HS-27A (cell line): Measurements from ENCODE around the gene CFLAR.

Source experiments
- DNase-seq: peaks from one replicate; pipeline ENCODE4 v3.0.0-alpha.2; 2012; ENCODE audit warnings: low read depth, missing footprints

CFLAR gene

GRCh38 chr2:201219328-201220096 is 103.5 kb downstream of the CFLAR start:
- DNase-seq, result no peak

- no peak for DNase-seq
These were observed 104.2 kb downstream of the CFLAR start for GRCh38 chr2:201220102-201220570.

GRCh38 chr2:201223089-201224073 is 107.4 kb downstream of the CFLAR start:
- no peak for DNase-seq
